Left renal pelvis (tissue), 4 donors: ENCODE measurements around the gene AKR1C1. TPM values are rescaled to one million over a fixed set of nuclear protein-coding genes. Genes with fewer than 3 reads are reported as not detected.
"Not testable (repeated sequence)": the region's sequence is repeated elsewhere in the genome, so short reads cannot be mapped to it uniquely, and the experiment has no call there.

Experiments used
- DNase-seq, 4 donors: peaks; one replicate each; pipeline ENCODE4 v3.0.0-alpha.2; 2013; ENCODE audit warnings: low read depth in 4 of 4, low spot score in 3 of 4
- polyA plus RNA-seq, 4 donors: library from polyadenylated mRNA; unstranded; fragments of 120-200 nt; gene quantifications; one replicate each; pipeline ENCODE4 v1.2.1, GENCODE V29; 2013; ENCODE audit not compliant: insufficient read length in 4 of 4

AKR1C1 gene
- polyA plus RNA-seq, 4 donors = 11.2 to 26.7 (median 15.3) TPM

- peak in 2 of 4 donors; percentile 22 to 32 for DNase-seq
Observed at GRCh38 chr10:4981722-4982471, 18.7 kb downstream of the AKR1C1 start.

GRCh38 chr10:4982764-4983226, 19.6 kb downstream of the AKR1C1 start:
- no peak for DNase-seq

- no peak for DNase-seq
Observed at GRCh38 chr10:4983615-4984216, 20.5 kb downstream of the AKR1C1 start.

- no peak for DNase-seq
Observed at GRCh38 chr10:4984223-4984622, 21.0 kb downstream of the AKR1C1 start.

- no peak for DNase-seq
Observed at GRCh38 chr10:4984971-4985594, 21.9 kb downstream of the AKR1C1 start.

GRCh38 chr10:4988000-4988641, 24.9 kb downstream of the AKR1C1 start:
- DNase-seq = not testable (repeated sequence)

- DNase-seq = no peak
Observed at GRCh38 chr10:4990217-4990616, 27.0 kb downstream of the AKR1C1 start.

GRCh38 chr10:4991463-4991862, 28.2 kb downstream of the AKR1C1 start:
- DNase-seq = not testable (repeated sequence)

- not testable (repeated sequence) for DNase-seq
Observed at GRCh38 chr10:4992564-4992963, 29.3 kb downstream of the AKR1C1 start.

GRCh38 chr10:4994260-4994659, 31.0 kb downstream of the AKR1C1 start:
- not testable (repeated sequence) for DNase-seq

- no peak for DNase-seq
Observed at GRCh38 chr10:4998671-4999070, 35.5 kb downstream of the AKR1C1 start.

GRCh38 chr10:5002013-5002727, 39.0 kb downstream of the AKR1C1 start:
- no peak for DNase-seq

GRCh38 chr10:5003127-5004029, 40.2 kb downstream of the AKR1C1 start, which contains the start of gene AKR1C2:
Gene AKR1C2 (minus strand): TSS chr10:5003857. CDS start chr10:5003835, 22 bp downstream.
- DNase-seq = not testable (repeated sequence)

GRCh38 chr10:5004030-5004385, 40.8 kb downstream of the AKR1C1 start:
- DNase-seq = not testable (repeated sequence)

- not testable (repeated sequence) for DNase-seq
Observed at GRCh38 chr10:5004501-5004900, 41.3 kb downstream of the AKR1C1 start.

- DNase-seq = not testable (repeated sequence)
Observed at GRCh38 chr10:5008857-5009548, 45.8 kb downstream of the AKR1C1 start.

- DNase-seq = not testable (repeated sequence)
Observed at GRCh38 chr10:5010043-5010442, 46.8 kb downstream of the AKR1C1 start.

- not testable (repeated sequence) for DNase-seq
Observed at GRCh38 chr10:5011392-5011791, 48.2 kb downstream of the AKR1C1 start.

GRCh38 chr10:5012595-5012994, 49.4 kb downstream of the AKR1C1 start:
- no peak for DNase-seq
